HepG2 (cell line): Measurements from ENCODE around the gene SEC61B. TPM values are rescaled to one million over a fixed set of nuclear protein-coding genes. Genes with fewer than 3 reads are reported as not detected.

Source experiments
- ATAC-seq: fragments of 200-7000 bp; cut with Tn5 transposase; 3 replicates; pipeline ENCODE4 v1.9.1; 2020; ENCODE audit warnings: mild to moderate bottlenecking, moderate library complexity
- BruUV-seq: library from RNA; stranded (reverse); fragments of 400-500 nt; replicated peaks from 2 replicates; lab custom pipeline; 2021; lab: Mats Ljungman, UMichigan
- CTCF ChIA-PET: fragments of 300-600 bp; formaldehyde crosslinking; extraction: SDS; loops from one replicate; lab custom pipeline; 2021; ENCODE audit warnings: low total read pairs, inconsistent platforms, low intra/inter-chr PET ratio; lab: Yijun Ruan, JAX
- POLR2A ChIA-PET: fragments of 350-600 bp; sonication (Branson Sonifier 250); formaldehyde crosslinking; loops from one replicate; lab custom pipeline; 2020; ENCODE audit warnings: antibody characterized with exemption, inconsistent platforms; lab: Yijun Ruan, JAX
- DNase-seq: peaks from one replicate; pipeline ENCODE4 v3.0.0-alpha.2; 2015; ENCODE audit warnings: low spot score
- FAIRE-seq: peaks from 3 replicates; lab custom pipeline; 2011; peaks lifted over from hg19 to GRCh38; lab: Jason Lieb, UNC
- H2AFZ ChIP-seq: one replicate; pipeline ENCODE4 v1.6.1; 2011; ENCODE audit warnings: low read length, inconsistent platforms
- H3K27ac ChIP-seq: fragments of 300-600 bp; 3 replicates; pipeline ENCODE4 v1.8.0; 2011; ENCODE audit warnings: mixed run types, mild to moderate bottlenecking, mixed read lengths, low read length, inconsistent platforms; ENCODE audit not compliant: insufficient read depth; ENCODE audit errors: extremely low read length
- H3K27me3 ChIP-seq, 2 experiments: fragments of 200-600 bp in 1 of 2; 2 replicates in 1 of 2; 3 replicates in 1 of 2; pipeline versions ENCODE4 v1.6.0 to v1.8.0; 2011; ENCODE audit warnings: low read length in 2 of 2, mild to moderate bottlenecking in 2 of 2, moderate library complexity in 2 of 2, inconsistent platforms in 1 of 2; ENCODE audit not compliant: insufficient read depth in 2 of 2, control insufficient read depth in 1 of 2
- H3K36me3 ChIP-seq, 2 experiments: fragments of 200-600 bp in 1 of 2; replicated peaks in 1 of 2; 2 replicates in 1 of 2; 3 replicates in 1 of 2; pipeline versions ENCODE4 v1.5.1 to v1.8.0; 2011; ENCODE audit warnings: low read length in 2 of 2, inconsistent platforms in 1 of 2; ENCODE audit not compliant: insufficient read depth in 2 of 2, control insufficient read depth in 1 of 2
- H3K4me1 ChIP-seq: 2 replicates; pipeline ENCODE4 v1.5.1; 2012; ENCODE audit warnings: low read length, inconsistent platforms; ENCODE audit not compliant: insufficient read depth
- H3K4me2 ChIP-seq: 2 replicates; pipeline ENCODE4 v1.6.0; 2011; ENCODE audit warnings: low read depth, low read length, inconsistent platforms
- H3K4me3 ChIP-seq, 3 experiments: fragments of 200-600 bp in 1 of 3; sonication (generic), shearing (Covaris generic) in 1 of 3; replicated peaks in 1 of 3; 2 replicates each; pipeline ENCODE4 v1.5.1; 2011 to 2016; ENCODE audit warnings: low read length in 3 of 3, inconsistent platforms in 2 of 3, low read depth in 2 of 3, mild to moderate bottlenecking in 2 of 3, control low read depth in 1 of 3, mixed read lengths in 1 of 3; ENCODE audit not compliant: insufficient read depth in 1 of 3
- H3K79me2 ChIP-seq: one replicate; pipeline ENCODE4 v1.6.1; 2011; ENCODE audit warnings: low read length, inconsistent platforms; ENCODE audit not compliant: insufficient read depth
- H3K9ac ChIP-seq: 2 replicates; pipeline ENCODE4 v1.6.0; 2011; ENCODE audit warnings: mild to moderate bottlenecking, low read depth, low read length, inconsistent platforms; ENCODE audit not compliant: insufficient read depth
- H3K9me3 ChIP-seq: 2 replicates; pipeline ENCODE4 v1.5.1; 2012; ENCODE audit warnings: mild to moderate bottlenecking, low read length
- H4K20me1 ChIP-seq: 2 replicates; pipeline ENCODE4 v1.6.0; 2011; ENCODE audit warnings: inconsistent platforms, mild to moderate bottlenecking, low read length, moderate library complexity; ENCODE audit not compliant: insufficient read depth
- CEBPB ChIP-seq: IDR thresholded peaks from 2 replicates; pipeline ENCODE4 v1.6.1; 2011; ENCODE audit warnings: low read depth, low read length, improper control_type of control experiment, borderline replicate concordance
- CHD2 ChIP-seq: IDR thresholded peaks from 2 replicates; pipeline ENCODE4 v1.6.1; 2011; ENCODE audit warnings: low read depth, low read length, improper control_type of control experiment
- NFRKB ChIP-seq: fragments of 450-650 bp; IDR thresholded peaks from 2 replicates; pipeline ENCODE4 v1.6.1; 2017
- POLR2AphosphoS2 ChIP-seq: IDR thresholded peaks from 2 replicates; pipeline ENCODE4 v1.6.1; 2011; ENCODE audit warnings: low read depth, low read length, improper control_type of control experiment
- RBM22 ChIP-seq: fragments of 200-400 bp; formaldehyde crosslinking; optimal IDR thresholded peaks from 2 replicates; pipeline ENCODE3; 2017; ENCODE audit warnings: mild to moderate bottlenecking, low read length, moderate library complexity
- REL ChIP-seq: sonication (generic); formaldehyde crosslinking; conservative IDR thresholded peaks from 2 replicates; pipeline ENCODE4 v1.8.0; 2022; ENCODE audit warnings: mild to moderate bottlenecking, missing genetic modification reagents, moderate library complexity
- RFX3 ChIP-seq: IDR thresholded peaks from 2 replicates; pipeline ENCODE4 v1.6.1; 2016; ENCODE audit warnings: missing biosample characterization, missing genetic modification reagents
- ZNF879 ChIP-seq: sonication (generic); formaldehyde crosslinking; IDR thresholded peaks from 2 replicates; pipeline ENCODE4 v1.8.1; 2023; ENCODE audit warnings: missing genetic modification reagents
- WGBS: methylation state at CpG from one replicate; pipeline ENCODE4 v1.1.6; 2017; ENCODE audit warnings: low lambda C conversion rate; 5-methylcytosine and 5-hydroxymethylcytosine counted together
- in situ Hi-C: cut with HindIII; loops from 2 replicates; pipeline ENCODE4 v1.10.0; 2017; ENCODE audit warnings: low pct_unique_long_range_greater_than_20kb; ENCODE audit not compliant: extremely low pct_ligation_motif_present
- intact Hi-C: fragments of 100-400 bp; cut with micrococcal nuclease; formaldehyde crosslinking; loops from one replicate; pipeline ENCODE4 v1.10.0; 2022; ENCODE audit not compliant: unreplicated experiment
- polyA plus RNA-seq, 8 experiments: library from polyadenylated mRNA; depleted of rRNA in 3 of 8; stranded (reverse) in 7 of 8; unstranded in 1 of 8; fragments of >200 nt; fragmentation: Illumina TruSeq in 4 of 8; extraction: Trizol in 4 of 8; gene quantifications; 2 replicates each; pipeline versions ENCODE4 v1.2.1 to v1.2.3, GENCODE V29; 2011 to 2016; ENCODE audit warnings: low read depth in 4 of 8, missing spikeins in 1 of 8, mixed read lengths in 1 of 8; ENCODE audit not compliant: insufficient read depth in 1 of 8
- total RNA-seq, 5 experiments: library from RNA; depleted of rRNA; stranded (reverse); fragments of >200 nt; fragmentation: Illumina TruSeq; extraction: Trizol; gene quantifications; 2 replicates each; pipeline ENCODE4 v1.2.3, GENCODE V29; 2016; ENCODE audit warnings: low read depth in 1 of 5

SEC61B gene
- total and polyA plus RNA-seq, 2 of the 13 experiments (the other 11 are each of a cell fraction or from before 2014, with no cell fraction given) = 191 to 368 TPM

- Histone ChIP-seq H3K36me3 (peaks cover 15 to 37% of the 10 kb centered on the region in 2 experiments), H3K27me3 (no peaks in the 10 kb centered on the region; a peak in 1 of 5 replicates), H3K9ac (no peak overlapping the region), H3K79me2 (peaks cover 70% of the 10 kb centered on the region), H4K20me1 (peaks cover 11% of the 10 kb centered on the region), H2AFZ (no peak overlapping the region), H3K4me3 (0 out of 6 replicates have a peak overlapping the region, but pooled peaks of 1 of the 3 experiments have one; percentile 97)
- POLR2A ChIA-PET = no interaction called here
- DNase-seq = no peak
- WGBS = 90% methylated on average over 2 of the region's 2 CpGs
- no TSS peak for BruUV-seq
- intact Hi-C loops = no loop called here
- no peak for ATAC-seq
- TF ChIP-seq CEBPB = no peak
- TF ChIP-seq CHD2 = no peak
- no peak for TF ChIP-seq ZNF879 (CRISPR knock-in tag)
- TF ChIP-seq NFRKB = no peak
- TF ChIP-seq, all 625 proteins: peak for 0
- no peak overlapping the region for H3K27ac ChIP-seq
- in situ Hi-C loops = no loop called here
- CTCF ChIA-PET = no interaction called here
- peak overlapping the region; percentile 78 for H3K4me2 ChIP-seq
- peaks cover 44% of the 10 kb centered on the region for H3K4me1 ChIP-seq
- H3K9me3 ChIP-seq = no peaks in the 10 kb centered on the region
- no peak for FAIRE-seq
Observed at GRCh38 chr9:99224445-99224844, 2.4 kb downstream of the SEC61B start.

GRCh38 chr9:99226054-99226453, 4.0 kb downstream of the SEC61B start:
- Histone ChIP-seq H3K4me1 (peaks cover 34% of the 10 kb centered on the region), H3K27ac (no peak overlapping the region), H2AFZ (no peak overlapping the region), H3K9ac (no peak overlapping the region), H3K79me2 (peaks cover 55% of the 10 kb centered on the region), H3K36me3 (peaks cover 15 to 51% of the 10 kb centered on the region in 2 experiments), H3K4me2 (no peak overlapping the region), H3K9me3 (no peaks in the 10 kb centered on the region), H3K4me3 (no peak overlapping the region), H4K20me1 (peaks cover 4% of the 10 kb centered on the region; the same call in 1 of the 2 replicates), H3K27me3 (no peaks in the 10 kb centered on the region; a peak in 1 of 5 replicates)
- no peak for ATAC-seq
- no peak for TF ChIP-seq RFX3
- peak; percentile 12 for TF ChIP-seq RBM22
- peak; percentile 74; the same call in 1 of the 2 replicates for TF ChIP-seq POLR2AphosphoS2
- TF ChIP-seq REL (CRISPR knock-in tag) = no peak
- CTCF ChIA-PET = no interaction called here
- 96% methylated on average over 5 of the region's 5 CpGs for WGBS
- POLR2A ChIA-PET = no interaction called here
- intact Hi-C loops = no loop called here
- FAIRE-seq = no peak
- DNase-seq = no peak
- no TSS peak for BruUV-seq
- in situ Hi-C loops = no loop called here
